ENCODE results near the gene CEP76.
A peak's percentile ranks its signal among the peaks of the same experiment; 100 is the strongest.

CEP76 gene, protein sequence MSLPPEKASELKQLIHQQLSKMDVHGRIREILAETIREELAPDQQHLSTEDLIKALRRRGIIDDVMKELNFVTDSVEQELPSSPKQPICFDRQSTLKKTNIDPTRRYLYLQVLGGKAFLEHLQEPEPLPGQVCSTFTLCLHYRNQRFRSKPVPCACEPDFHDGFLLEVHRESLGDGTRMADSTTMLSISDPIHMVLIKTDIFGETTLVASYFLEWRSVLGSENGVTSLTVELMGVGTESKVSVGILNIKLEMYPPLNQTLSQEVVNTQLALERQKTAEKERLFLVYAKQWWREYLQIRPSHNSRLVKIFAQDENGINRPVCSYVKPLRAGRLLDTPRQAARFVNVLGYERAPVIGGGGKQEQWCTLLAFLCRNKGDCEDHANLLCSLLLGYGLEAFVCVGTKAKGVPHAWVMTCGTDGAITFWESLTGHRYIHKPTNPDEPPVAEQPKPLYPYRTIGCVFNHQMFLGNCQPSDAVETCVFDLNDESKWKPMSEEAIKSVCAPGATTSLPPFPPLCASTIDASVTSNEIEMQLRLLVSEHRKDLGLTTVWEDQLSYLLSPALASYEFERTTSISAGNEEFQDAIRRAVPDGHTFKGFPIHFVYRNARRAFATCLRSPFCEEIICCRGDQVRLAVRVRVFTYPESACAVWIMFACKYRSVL

DNA sequence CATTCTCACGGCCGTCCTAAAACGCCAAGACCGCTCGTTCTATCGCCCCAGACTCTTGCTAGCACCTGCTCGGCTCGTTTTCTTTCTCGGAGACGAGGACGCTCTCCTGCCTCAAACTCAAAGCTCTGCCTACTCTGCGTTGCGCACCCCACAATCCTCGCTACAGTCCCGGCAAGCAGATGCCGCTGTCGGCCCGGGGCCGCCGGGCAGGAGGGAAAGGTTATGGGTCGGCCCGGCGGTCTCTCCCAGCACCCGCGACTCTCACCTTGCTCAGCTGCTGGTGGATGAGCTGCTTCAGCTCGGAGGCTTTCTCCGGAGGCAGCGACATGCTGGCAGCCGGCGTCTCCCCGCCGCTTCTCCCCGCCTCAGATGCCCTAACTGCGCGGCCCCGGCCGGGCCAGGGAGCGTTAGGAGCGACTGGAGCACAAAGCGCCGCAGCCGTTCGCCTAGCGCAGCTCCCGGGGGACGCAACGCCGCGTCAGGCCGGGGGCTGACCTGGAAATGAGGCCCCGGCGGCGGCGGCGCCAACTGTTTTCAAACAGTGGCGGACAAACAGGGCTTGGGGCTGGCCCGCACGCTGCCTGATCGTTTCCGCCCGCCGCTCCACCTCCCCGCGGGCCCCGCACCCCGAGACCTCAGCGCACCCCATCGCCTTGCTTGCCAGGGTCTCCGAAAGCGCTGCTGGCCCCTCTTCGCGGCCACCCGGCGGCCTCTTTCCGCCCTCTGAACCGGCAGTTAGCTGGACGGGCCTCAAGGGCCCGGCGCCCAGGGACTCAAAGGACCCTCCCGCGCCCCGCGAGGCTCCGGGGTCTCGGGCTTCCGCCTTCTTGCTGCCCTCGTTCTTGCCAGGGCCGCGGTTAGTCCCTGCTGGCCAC lies at the start of gene CEP76, which contains the start of gene PSMG2:
TSS of gene CEP76 (minus strand) at position 503 of the 875 bp plus-strand sequence. CDS start at position 328, 175 bp downstream.
TSS of gene PSMG2 (plus strand) at position 822 of the 875 bp plus-strand sequence. CDS start 66 bp downstream, outside the sequence.
- ATAC-seq (peak; percentile 88), DNase-seq (peak; percentile 89)

DNA sequence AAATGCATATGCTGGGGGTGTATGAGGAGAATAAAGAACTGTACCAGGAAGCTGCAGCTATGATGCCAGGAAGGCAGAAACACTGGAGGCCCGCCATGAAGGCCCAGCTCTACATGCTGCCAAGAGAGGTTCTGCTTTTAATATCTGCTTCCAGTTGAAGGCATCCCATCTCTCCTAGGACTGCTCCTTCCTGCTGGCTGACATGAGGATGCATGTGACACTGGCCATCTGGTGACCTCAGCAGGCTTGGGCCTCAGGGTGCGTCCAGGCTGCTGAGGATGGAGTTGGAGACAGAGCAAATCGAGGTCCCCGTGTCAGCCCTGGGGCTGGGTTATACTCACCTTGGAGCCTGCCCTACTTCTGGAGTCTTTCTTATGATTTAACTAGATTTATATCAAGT lies 49.4 kb upstream of the CEP76 start:
- no peak for DNase-seq
- no peak for ATAC-seq

DNA sequence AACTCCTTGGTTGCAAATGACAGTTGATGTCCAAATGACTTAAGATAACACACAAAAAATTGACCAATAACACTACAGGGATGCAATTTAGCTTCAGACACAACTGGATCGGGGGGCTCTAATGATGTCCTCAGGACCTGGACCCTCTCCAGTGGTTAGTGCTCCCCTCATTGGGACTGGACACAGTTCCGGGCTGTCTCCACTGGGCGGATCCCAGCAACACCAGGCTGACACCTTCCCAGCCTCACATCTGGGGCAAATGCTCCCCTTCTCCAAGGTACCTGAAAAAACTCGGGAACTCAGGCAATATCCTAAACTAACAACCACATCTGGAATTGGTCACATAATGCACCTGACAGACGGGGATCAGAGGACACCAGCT lies 49.0 kb upstream of the CEP76 start:
- no peak for DNase-seq
- ATAC-seq: no peak

DNA sequence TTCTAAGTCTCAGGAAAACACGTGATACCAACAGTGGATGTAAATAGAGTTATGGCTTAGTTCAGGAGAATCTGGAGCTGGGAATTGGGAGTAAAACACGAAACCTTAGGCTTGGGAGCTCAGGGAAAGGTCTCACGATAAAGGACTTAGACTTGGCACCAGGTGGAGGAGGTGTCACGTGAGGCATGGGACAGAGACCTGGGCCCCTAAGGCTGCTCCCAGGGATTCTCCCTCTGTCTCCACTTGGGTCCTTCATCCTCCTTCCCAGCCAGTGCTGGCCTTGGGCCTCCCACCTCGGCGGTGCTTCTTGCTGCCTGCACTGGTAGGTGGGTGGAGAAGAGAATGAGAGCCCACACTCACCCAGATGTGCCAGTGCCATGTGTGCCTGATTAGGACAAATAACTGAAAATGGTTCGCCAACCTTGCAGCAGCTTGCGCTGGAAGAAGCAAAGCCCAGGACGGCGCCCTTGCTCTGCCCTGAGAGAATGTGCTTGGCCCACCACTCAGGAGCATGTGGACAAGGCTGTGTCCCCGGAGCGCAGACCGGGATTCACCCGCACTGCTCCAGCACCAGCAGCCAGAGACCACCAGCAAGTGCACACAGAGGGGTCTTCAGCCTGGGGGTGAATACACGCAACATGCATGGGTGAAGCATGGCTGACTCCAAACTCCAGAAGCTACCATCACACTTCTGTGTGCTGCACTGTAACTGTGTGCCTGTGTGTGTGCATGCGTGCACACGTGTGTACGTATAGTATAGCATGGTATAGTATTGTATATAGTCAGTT lies 48.4 kb upstream of the CEP76 start:
- DNase-seq (no peak), ATAC-seq (no peak)

DNA sequence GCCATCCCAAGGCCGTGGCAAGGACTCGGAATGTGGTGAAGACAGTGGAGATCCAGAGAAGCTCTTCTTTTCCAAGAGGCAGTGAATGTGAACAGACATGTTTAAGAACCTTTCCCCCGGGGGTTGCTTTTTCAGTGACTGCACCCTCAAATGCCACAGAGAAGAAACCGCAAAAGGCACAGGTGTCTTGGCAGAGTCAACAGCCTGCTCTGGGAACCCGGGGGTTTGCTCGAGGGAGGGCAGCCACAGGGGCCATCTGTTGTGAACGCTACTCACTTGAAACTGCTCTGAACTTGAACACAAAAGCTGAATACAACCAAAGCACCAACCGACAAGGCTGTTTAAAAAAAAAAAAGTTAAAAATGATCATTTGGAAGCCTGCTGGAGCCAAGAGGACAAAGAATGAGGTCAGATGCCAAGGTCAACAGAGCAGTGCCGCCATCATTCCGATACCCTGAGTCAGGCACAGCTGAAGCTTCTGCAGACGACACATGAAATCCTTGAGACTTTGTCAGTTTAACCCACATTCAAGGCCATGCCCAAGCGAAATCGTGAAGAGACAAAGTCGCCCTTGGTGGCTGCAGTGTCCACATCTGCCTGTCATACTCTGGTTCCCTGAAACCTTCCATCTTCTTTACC lies 47.7 kb upstream of the CEP76 start:
- DNase-seq (peak; percentile 44), ATAC-seq (peak; percentile 68)

DNA sequence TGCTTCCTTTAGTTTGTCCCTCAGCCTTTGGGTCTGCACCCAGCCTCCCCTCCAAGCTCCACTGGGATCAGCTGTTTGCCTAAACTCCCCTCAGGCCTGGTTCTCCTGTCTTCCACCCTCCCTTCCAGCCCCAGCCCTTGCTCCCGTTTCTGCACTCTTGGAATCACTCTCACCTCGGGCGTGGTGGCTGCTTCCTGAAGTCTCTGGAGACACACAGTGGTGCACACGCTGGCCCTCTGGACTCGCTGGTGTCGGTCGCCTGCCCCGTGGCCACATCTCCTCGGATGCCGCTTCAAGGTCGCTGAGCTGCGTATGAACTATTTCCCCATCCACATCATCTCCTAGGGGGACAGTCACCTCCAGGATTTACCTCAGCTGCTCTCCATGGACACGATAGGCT lies 46.6 kb upstream of the CEP76 start:
- ATAC-seq: no peak
- DNase-seq: no peak

DNA sequence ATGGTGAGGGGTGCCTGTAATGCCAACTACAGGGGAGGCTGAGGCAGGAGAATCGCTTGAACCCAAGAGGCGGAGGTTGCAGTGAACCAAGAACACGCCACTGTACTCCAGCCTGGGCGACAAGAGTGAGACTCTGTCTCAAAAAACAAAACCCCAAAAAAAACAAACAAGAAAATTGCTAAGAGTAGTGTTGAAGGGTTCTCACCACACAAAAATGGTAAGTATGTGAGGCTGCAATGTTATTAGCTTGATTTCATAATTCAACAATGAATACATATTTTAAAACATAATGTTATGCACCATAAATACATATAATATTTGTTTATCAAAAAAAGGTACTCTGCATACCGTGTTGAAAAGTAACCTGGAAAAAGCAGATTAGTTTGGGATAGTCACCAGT lies 46.1 kb upstream of the CEP76 start:
- no peak for ATAC-seq
- no peak for DNase-seq

DNA sequence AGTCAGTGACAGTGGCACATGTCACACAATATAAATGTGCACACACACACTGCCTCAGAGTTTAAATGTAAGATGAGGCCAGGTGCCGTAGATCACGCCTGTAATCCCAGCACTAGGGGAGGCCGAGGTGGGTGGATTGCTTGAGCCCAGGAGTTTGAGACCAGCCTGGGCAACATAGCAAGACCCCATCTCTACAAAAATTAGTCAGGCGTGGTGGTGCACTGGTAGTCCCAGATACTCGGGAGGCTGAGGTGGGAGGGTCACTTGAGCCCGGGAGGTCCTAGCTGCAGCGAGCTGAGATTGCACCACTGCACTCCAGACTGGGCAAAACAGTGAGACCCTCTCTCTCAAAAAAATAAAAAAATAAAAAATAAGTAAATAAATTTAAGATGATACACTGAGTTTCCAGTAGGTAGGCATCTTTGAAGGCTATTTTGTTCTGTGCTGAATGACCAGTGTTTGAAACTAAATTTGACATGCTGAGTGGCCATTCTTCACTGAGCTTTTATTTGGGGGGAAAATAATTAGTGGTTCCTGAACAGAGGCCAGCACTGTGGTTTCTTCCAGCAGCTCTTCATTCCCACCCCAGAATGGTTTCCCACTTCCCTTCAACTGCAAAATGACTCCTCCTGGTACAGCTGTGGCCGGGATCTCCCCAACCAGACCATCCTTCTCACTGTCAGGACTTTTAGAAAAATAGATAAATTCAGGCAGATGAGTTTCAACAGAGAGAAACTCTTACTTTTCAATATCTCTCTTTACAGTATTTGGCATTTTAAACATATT lies 45.2 kb upstream of the CEP76 start:
- DNase-seq: no peak
- ATAC-seq: no peak

DNA sequence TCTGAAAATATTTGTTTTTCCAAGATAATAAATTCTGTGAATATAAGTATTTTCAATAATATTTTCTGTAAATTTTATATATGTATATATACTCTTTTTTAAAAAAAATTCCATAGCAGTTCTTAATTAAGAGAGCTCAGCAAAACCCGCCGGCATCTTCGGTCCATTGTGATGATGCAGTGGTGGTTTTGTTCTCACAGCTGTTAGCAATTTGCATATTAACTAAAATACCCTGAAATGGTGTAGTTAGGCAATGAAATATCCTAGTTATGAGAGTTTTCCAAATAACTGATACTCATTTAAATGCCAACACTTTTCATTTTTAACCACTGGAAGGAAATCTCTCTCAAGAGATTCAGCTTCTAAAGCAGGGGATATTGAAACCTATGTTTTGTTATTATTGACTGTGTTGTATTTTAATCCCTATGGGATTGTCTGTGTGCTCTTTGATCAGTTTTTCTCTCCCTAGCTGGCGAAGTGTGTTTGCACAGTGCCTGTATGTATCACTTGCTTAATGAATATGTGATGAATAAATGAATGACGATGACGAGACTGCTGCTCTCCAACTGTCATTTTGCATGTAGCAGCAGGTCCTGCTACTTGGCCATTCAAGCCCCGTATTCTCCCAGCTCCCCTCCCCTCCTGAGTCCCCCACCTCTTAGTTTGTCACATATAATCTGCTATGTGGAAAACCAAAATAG lies 42.7 kb upstream of the CEP76 start:
- no peak for DNase-seq

DNA sequence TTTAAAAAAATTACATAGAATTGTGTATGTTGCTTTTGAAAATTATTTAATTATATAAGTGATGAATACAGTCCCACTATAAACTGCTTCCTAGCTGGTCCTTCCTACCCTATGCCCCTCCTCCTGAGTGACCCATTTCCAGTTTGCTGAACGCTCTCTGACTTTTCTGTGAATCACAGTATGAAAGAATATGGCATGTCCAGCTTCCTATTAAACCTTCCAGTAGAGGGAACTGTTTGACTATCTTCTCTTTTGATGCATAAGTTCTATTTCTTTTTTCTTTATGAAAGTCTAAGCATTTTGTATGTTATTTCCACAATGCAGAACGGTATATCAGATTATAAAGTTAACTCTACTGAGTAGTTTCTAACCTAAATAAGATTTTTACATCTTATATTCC lies 41.6 kb upstream of the CEP76 start:
- ATAC-seq: peak; percentile 57
- DNase-seq: no peak

More for the DNA sequence above, 42.7 kb upstream of the CEP76 start:
- ATAC-seq: no peak

DNA sequence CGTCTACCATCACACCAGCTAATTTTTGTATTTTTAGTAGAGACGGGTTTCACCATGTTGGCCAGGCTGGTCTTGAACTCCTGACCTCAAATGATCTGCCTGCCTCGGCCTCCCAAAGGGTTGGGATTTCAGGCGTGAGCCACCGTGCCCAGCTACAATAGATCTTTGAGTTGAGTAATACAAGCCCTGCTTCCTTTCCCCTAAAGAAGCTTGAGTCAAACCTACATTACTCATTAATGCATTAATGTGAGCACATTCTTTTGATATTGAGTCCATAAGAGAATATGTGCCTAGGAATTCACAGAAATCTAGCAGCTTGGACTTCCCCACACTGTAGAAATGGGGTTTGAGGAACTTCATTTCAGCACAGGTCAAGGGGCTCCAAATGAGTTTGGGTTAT lies 39.9 kb upstream of the CEP76 start:
- DNase-seq: no peak
- ATAC-seq: no peak

DNA sequence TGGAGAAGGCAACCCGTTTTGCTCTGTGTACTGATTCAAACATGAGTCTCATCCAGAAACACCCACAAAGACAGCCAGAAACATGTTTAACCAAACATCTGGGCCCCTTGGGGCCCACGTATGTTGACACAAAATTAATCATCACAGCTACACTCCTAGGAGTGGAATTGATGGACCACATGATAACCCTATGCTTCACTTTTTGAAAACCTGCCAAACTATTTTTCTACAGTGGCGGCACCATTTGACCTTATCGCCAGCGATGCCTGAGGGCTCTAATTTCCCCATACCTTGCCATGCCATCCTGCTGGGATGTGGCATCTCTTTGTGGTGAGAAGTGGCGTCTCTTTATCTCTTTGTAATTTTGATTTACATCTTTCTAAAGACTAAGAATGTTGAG lies 38.8 kb upstream of the CEP76 start:
- ATAC-seq: peak; percentile 28
- no peak for DNase-seq

DNA sequence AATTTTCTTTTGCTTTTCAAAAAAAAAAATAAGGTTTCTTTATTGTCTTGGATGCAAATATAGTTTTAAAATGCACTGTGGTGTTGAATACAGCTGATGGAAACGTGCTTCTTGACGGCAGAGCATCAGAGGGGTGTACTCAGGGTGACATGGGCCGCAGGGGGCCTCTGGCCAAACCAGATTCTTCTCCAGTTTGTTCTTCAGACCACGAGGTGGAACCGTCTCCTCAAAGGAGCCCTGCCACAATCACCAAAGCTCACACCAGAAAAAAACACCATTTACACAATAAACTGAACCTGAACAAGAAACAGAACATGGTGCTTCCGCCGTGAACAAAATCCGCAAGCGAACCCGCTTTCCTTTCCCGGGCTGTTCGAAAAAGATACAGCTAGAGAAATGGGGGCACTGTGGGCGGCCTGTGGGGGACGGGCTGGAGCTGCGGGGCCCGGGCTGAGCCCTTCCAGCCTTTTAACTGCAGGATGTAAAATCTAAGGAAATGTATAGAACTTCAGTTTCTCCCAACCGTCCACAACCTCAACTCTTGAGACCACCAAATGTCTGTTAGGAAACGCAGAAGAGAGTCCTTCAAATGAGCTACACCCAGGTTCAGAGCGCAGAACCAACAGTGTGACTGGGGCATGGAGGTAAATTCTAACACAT lies 34.9 kb upstream of the CEP76 start:
- no peak for ATAC-seq
- no peak for DNase-seq

DNA sequence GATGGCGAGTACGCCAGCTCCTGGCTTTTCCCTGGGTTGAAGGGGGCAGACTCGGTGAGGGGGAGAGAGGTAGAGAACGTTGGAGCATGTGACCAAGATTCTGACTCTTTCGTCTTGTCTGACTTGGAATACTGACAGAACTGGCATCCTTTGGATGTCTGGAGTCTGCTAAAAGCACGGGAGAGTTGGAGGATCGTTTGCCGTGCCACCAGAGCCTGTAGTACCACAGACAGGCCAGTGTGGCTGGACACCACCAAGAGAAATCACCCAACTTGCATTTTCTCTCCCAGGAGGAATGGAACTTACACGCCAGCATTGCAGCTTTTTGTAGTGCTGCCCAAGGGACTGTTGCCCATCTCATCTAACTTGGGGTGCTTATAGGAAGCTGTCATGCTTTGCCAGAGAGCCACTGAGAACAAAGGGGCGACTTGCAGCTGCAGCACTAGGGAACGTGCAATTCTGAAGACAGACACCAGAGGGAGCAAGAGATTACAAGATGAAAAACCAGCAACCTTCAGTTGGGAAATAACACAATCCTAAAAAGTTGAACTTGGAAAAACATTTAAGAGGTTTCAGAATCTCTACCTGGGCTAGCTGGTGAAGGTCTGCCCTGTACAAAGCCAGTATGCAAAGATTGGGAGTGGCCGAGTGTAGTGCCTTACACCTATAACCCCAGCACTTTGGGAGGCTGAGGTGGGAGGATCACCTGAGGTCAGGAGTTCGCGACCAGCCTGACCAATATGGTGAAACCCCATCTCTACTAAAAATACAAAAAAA lies 24.4 kb upstream of the CEP76 start:
- DNase-seq (peak; percentile 64), ATAC-seq (no peak)

DNA sequence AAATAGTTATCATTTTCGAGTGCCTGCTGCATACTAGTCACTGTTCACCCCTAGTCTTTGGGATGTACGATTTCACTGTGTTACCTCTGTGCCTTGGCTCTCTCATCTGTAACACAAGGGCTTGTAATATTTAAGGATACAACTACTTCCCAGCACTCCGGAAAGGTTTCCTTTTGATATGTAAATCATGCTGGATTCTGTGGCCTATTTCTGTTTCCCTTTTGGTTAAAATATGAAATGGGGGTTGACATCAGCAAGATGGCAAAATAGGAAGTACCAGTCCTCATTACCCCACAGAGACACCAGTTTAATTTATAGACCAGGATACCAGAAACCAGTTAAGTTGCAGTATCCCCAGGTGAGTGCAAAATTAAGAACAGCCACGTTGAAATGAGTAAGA lies 23.8 kb upstream of the CEP76 start:
- no peak for ATAC-seq

DNA sequence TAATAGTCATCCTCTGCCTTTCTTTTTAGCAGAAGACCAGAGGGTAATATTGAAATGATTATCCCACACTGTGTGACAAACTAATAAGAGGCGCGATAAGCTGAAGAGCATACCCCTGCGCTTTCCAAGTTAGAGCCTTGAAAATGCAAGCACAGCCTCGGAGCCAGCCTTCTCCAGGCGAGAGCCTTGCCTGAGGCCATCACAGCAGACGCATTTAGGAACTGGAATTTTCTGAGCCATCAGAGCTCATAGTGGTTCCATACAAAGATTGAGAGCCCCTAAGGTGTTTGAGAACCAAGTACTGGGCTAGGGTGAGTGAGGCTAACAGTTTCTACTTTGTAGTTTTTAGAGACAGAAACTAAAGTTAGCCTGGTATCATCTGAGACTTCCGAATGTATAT lies 20.2 kb upstream of the CEP76 start:
- ATAC-seq: no peak

More for the DNA sequence above, 23.8 kb upstream of the CEP76 start:
- DNase-seq: no peak

DNA sequence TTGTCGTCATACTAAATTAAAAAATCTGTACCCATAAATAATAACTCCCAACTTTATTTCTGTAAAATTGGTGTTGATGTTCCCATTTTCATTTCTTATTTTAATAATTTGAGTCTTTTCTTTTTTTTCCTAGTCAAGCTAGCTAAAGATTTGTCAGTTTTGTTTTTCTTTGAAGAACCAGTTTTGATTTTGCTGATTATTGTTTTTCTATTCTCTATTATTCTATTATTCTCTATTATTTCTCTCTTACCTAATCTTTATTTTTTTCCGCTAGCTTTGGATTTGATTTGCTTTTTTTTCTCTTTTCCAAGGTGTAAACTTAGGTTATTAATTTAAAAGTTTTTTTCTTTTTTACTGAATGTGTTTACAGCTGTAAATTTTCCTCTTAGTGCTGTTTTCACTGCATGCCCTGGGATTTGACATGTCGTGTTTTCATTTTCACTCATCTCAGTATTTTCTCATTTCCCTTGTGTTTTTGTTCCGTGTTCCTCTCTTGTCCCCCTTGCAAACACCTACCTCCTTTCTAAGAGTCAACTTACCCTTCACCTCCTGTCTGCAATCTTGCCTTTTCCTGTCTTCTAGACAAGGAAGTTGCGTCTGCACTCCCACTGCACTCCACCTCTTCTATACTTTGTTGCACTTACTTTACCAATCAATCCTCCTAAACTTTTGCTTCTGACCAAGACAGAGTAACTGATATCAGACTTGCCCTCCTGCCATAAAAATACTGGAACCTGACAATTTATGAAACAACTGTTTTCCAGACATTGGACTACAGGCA lies 19.2 kb upstream of the CEP76 start:
- DNase-seq (no peak), ATAC-seq (no peak)

More for the DNA sequence above, 20.2 kb upstream of the CEP76 start:
- DNase-seq: no peak

DNA sequence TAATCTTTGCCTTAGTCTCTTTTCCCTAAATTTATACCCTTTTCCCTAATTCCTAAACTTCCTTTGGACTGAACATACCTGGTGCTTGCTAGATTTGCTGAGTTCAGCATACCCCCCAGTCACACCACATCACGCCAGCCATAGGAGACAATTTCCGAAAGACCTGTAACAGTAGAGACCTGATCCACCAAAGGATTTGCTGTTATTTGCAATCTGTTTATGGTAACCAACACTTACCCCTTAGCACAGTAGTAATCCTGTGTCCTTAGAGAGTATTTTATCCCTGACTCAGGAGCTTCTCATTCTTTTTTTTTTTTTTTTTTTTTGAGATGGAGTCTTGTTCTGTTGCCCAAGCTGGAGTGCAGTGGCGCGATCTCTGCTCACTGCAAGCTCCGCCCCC lies 8.9 kb upstream of the CEP76 start:
- no peak for ATAC-seq
- DNase-seq: no peak

Data from stimulated activated naive CD8-positive, alpha-beta T cell treated with anti-CD3 and anti-CD28 coated beads, Interleukin-15, Interleukin-2, amounts not matched to agents 100 U/mL and 50 U/mL, for 24 hours (primary cell).